Lung (tissue), 12 donors: ENCODE results near the gene ACYP2. TPM values are rescaled to one million over a fixed set of nuclear protein-coding genes. Genes with fewer than 3 reads are reported as not detected.
"Not testable (repeated sequence)": the region's sequence is repeated elsewhere in the genome, so short reads cannot be mapped to it uniquely, and the experiment has no call there.

Experiments
- ATAC-seq: fragments of 200-7000 bp; cut with Tn5 transposase; one replicate; pipeline ENCODE4 v1.9.1; 2020; ENCODE audit warnings: moderate number of reproducible peaks; ENCODE audit not compliant: insufficient read depth, low FRiP score
- DNase-seq, 3 donors: peaks; one replicate each; pipeline ENCODE4 v3.0.0-alpha.2; 2013 to 2017
- H3K27ac ChIP-seq, 2 donors: one replicate each; pipeline ENCODE4 v1.5.1; 2013; ENCODE audit warnings: mild to moderate bottlenecking in 2 of 2, moderate library complexity in 2 of 2, control low read depth in 1 of 2, inconsistent platforms in 1 of 2, low read depth in 1 of 2, low read length in 1 of 2
- H3K27me3 ChIP-seq, 3 donors: one replicate each; pipeline ENCODE4 v1.5.1; 2013; ENCODE audit warnings: low read length in 2 of 3; ENCODE audit not compliant: control insufficient read depth in 3 of 3, insufficient read depth in 3 of 3
- H3K36me3 ChIP-seq, 4 donors: one replicate each; pipeline ENCODE4 v1.5.1; 2013; ENCODE audit warnings: low read length in 4 of 4, mild to moderate bottlenecking in 1 of 4, moderate library complexity in 1 of 4; ENCODE audit not compliant: control insufficient read depth in 4 of 4, insufficient read depth in 4 of 4
- H3K4me1 ChIP-seq, 5 donors: one replicate each; pipeline ENCODE4 v1.5.1; 2013; ENCODE audit warnings: low read length in 5 of 5, mild to moderate bottlenecking in 2 of 5, moderate library complexity in 1 of 5; ENCODE audit not compliant: control insufficient read depth in 5 of 5, insufficient read depth in 5 of 5
- H3K4me3 ChIP-seq: one replicate; pipeline ENCODE4 v1.5.1; 2013; ENCODE audit warnings: mild to moderate bottlenecking, control low read depth, moderate library complexity
- H3K9ac ChIP-seq, 2 donors: one replicate each; pipeline ENCODE4 v1.5.1; 2013; ENCODE audit warnings: low read length in 2 of 2, control low read depth in 1 of 2; ENCODE audit not compliant: insufficient read depth in 1 of 2
- H3K9me3 ChIP-seq, 4 donors: one replicate each; pipeline ENCODE4 v1.5.1; 2013; ENCODE audit warnings: low read length in 3 of 4, mild to moderate bottlenecking in 1 of 4, moderate library complexity in 1 of 4; ENCODE audit not compliant: control insufficient read depth in 4 of 4, insufficient read depth in 3 of 4
- CTCF ChIP-seq: IDR thresholded peaks from 2 replicates; pipeline ENCODE4 v1.5.1; 2012; ENCODE audit warnings: mild to moderate bottlenecking; ENCODE audit errors: control extremely low read depth, extremely low read depth
- WGBS, 2 donors: extraction: QIAGEN DNeasy Blood & Tissue Kit; methylation state at CpG; one replicate each; pipeline ENCODE4 v1.1.7; 2013; 5-methylcytosine and 5-hydroxymethylcytosine counted together
- polyA plus RNA-seq, 2 donors: library from polyadenylated mRNA; stranded (reverse); fragments of 200-250 nt; gene quantifications; one replicate each; pipeline ENCODE4 v1.2.1, GENCODE V29; 2013
- total RNA-seq, 2 donors: library from RNA; depleted of rRNA in 1 of 2; stranded (reverse); fragments of >200 nt in 1 of 2; gene quantifications; one replicate each; pipeline ENCODE4 v1.2.1, GENCODE V29; 2014 to 2021
- donor health status: control.
- donor health status: control.
- donor health status: Bipolar disorder and iron deficiency.
- donor health status: healthy.
- donor health status: DM: yes; HTN: yes; CAD: no.

ACYP2 gene
- total and polyA plus RNA-seq, 4 donors: 13.2 to 23.7 (median 18.0) TPM

GRCh38 chr2:54120950-54121349, 5.5 kb downstream of the ACYP2 start:
- TF ChIP-seq CTCF: no peak
- H3K9me3 ChIP-seq: peaks cover 0 to 7% (median 3%) of the 10 kb centered on the region in 4 donors
- peaks cover 0 to 7% (median 0%) of the 10 kb centered on the region in 5 donors for H3K4me1 ChIP-seq
- ATAC-seq (no peak), DNase-seq (no peak)
- 96 to 97% methylated on average over 8 of the region's 8 CpGs for WGBS, 2 donors
- H3K27me3 ChIP-seq: no peaks in the 10 kb centered on the region
- H3K4me3 ChIP-seq: no peak overlapping the region
- H3K9ac ChIP-seq: no peak overlapping the region
- H3K27ac ChIP-seq: no peak overlapping the region
- peaks cover 0 to 5% (median 1%) of the 10 kb centered on the region in 4 donors for H3K36me3 ChIP-seq

GRCh38 chr2:54122171-54122935, 6.9 kb downstream of the ACYP2 start:
- H3K27ac ChIP-seq: peak overlapping the region in 1 of 2 donors; percentile 84

GRCh38 chr2:54122939-54123338, 7.5 kb downstream of the ACYP2 start:
- Histone ChIP-seq H3K9ac (no peak overlapping the region), H3K4me1 (peaks cover 0 to 7% (median 0%) of the 10 kb centered on the region in 5 donors), H3K4me3 (no peak overlapping the region), H3K27me3 (no peaks in the 10 kb centered on the region), H3K36me3 (peaks cover 0 to 5% (median 1%) of the 10 kb centered on the region in 4 donors), H3K27ac (peak overlapping the region in 1 of 2 donors; percentile 84), H3K9me3 (peaks cover 0 to 7% (median 3%) of the 10 kb centered on the region in 4 donors)
- DNase-seq (no peak), ATAC-seq (no peak)
- TF ChIP-seq CTCF: no peak
- 80 to 89% methylated on average over 4 of the region's 4 CpGs for WGBS, 2 donors

More at GRCh38 chr2:54122171-54122935, 6.9 kb downstream of the ACYP2 start:
- ATAC-seq (no peak), DNase-seq (no peak)
- Histone ChIP-seq H3K27me3 (no peaks in the 10 kb centered on the region), H3K36me3 (peaks cover 0 to 5% (median 1%) of the 10 kb centered on the region in 4 donors), H3K4me1 (peaks cover 0 to 7% (median 0%) of the 10 kb centered on the region in 5 donors), H3K9ac (no peak overlapping the region), H3K4me3 (no peak overlapping the region), H3K9me3 (peaks cover 0 to 7% (median 3%) of the 10 kb centered on the region in 4 donors)
- 91 to 93% methylated on average over 3 of the region's 3 CpGs for WGBS, 2 donors
- no peak for TF ChIP-seq CTCF

GRCh38 chr2:54127174-54127573, 11.8 kb downstream of the ACYP2 start:
- not testable (repeated sequence) for H3K4me3 ChIP-seq, DNase-seq, H3K36me3 ChIP-seq, H3K9ac ChIP-seq, ATAC-seq, H3K9me3 ChIP-seq, H3K27me3 ChIP-seq, H3K27ac ChIP-seq, H3K4me1 ChIP-seq
- WGBS, 2 donors: 96 to 98% methylated on average over 2 of the region's 2 CpGs
